Peyer's patch (tissue), 4 donors: ENCODE data around the gene FAM180A. TPM values are rescaled to one million over a fixed set of nuclear protein-coding genes. Genes with fewer than 3 reads are reported as not detected.

Experiments
- DNase-seq, 3 donors: peaks; one replicate each; pipeline ENCODE4 v3.0.0-alpha.2; 2017 to 2019
- H3K27ac ChIP-seq, 4 donors: fragments of 200-600 bp; sonication (generic); one replicate each; pipeline ENCODE4 v1.5.1; 2016 to 2019
- H3K27me3 ChIP-seq, 2 donors: fragments of 200-600 bp; sonication (generic); one replicate each; pipeline ENCODE4 v1.5.1; 2019
- H3K36me3 ChIP-seq, 3 donors: fragments of 200-600 bp; sonication (generic); one replicate each; pipeline ENCODE4 v1.5.1; 2016 to 2019
- H3K4me1 ChIP-seq, 4 donors: fragments of 200-600 bp; sonication (generic); one replicate each; pipeline ENCODE4 v1.5.1; 2016 to 2019
- H3K4me3 ChIP-seq, 4 donors: fragments of 200-600 bp; sonication (generic); 1 replicate in 3 of 4; 2 replicates in 1 of 4; pipeline ENCODE4 v1.5.1; 2016 to 2019; ENCODE audit warnings: mild to moderate bottlenecking in 1 of 4
- H3K9me3 ChIP-seq, 4 donors: fragments of 200-600 bp; sonication (generic); one replicate each; pipeline ENCODE4 v1.5.1; 2016 to 2019; ENCODE audit warnings: mild to moderate bottlenecking in 1 of 4
- CTCF ChIP-seq, 6 experiments: fragments of 450-650 bp in 4 of 6; fragments of 200-600 bp in 2 of 6; sonication (generic) in 1 of 6; IDR thresholded peaks; one replicate each; pipeline ENCODE4 v1.5.1; 2017 to 2019; ENCODE audit warnings: antibody characterized with exemption in 6 of 6, mild to moderate bottlenecking in 3 of 6, moderate library complexity in 1 of 6
- POLR2A ChIP-seq, 2 donors: fragments of 450-650 bp; IDR thresholded peaks; one replicate each; pipeline ENCODE4 v1.5.1; 2017; ENCODE audit warnings: antibody characterized with exemption in 2 of 2, mild to moderate bottlenecking in 2 of 2, moderate library complexity in 2 of 2
- total RNA-seq, 4 donors: library from RNA; depleted of rRNA; stranded (reverse); fragments of >200 nt; gene quantifications; one replicate each; pipeline ENCODE4 v1.1.0, GENCODE V29; 2016

FAM180A gene
- total RNA-seq, 4 donors from 2014 or later = 3.3 to 4.4 TPM; not detected in 2

- Histone ChIP-seq H3K27me3 (no peaks in the 10 kb centered on the region), H3K27ac (no peak overlapping the region), H3K36me3 (peaks cover 0 to 3% (median 0%) of the 10 kb centered on the region in 3 donors), H3K4me3 (no peak overlapping the region), H3K9me3 (no peaks in the 10 kb centered on the region), H3K4me1 (no peaks in the 10 kb centered on the region)
- no peak for DNase-seq
- TF ChIP-seq POLR2A (IDR thresholded peaks at IDR 0.05) (no peak), CTCF (IDR thresholded peaks at IDR 0.05) (no peak)
Observed at GRCh38 chr7:135692055-135692454, 56.6 kb downstream of the FAM180A start.

- no peak overlapping the region for H3K4me3 ChIP-seq
- peaks cover 0 to 3% (median 0%) of the 10 kb centered on the region in 3 donors for H3K36me3 ChIP-seq
- H3K4me1 ChIP-seq = no peaks in the 10 kb centered on the region
- no peaks in the 10 kb centered on the region for H3K27me3 ChIP-seq
- H3K27ac ChIP-seq = no peak overlapping the region
- DNase-seq = no peak
- no peaks in the 10 kb centered on the region for H3K9me3 ChIP-seq
- no peak for TF ChIP-seq CTCF (IDR thresholded peaks at IDR 0.05)
- no peak for TF ChIP-seq POLR2A (IDR thresholded peaks at IDR 0.05)
Observed at GRCh38 chr7:135690566-135690965, 58.0 kb downstream of the FAM180A start.

GRCh38 chr7:135687466-135687865, 61.1 kb downstream of the FAM180A start:
- Histone ChIP-seq H3K27me3 (no peaks in the 10 kb centered on the region), H3K27ac (no peak overlapping the region), H3K36me3 (peaks cover 0 to 3% (median 0%) of the 10 kb centered on the region in 3 donors), H3K4me1 (no peaks in the 10 kb centered on the region), H3K9me3 (no peaks in the 10 kb centered on the region), H3K4me3 (no peak overlapping the region)
- TF ChIP-seq POLR2A (IDR thresholded peaks at IDR 0.05) = no peak
- TF ChIP-seq CTCF (IDR thresholded peaks at IDR 0.05) = no peak
- no peak for DNase-seq

GRCh38 chr7:135685306-135686084, 63.1 kb downstream of the FAM180A start:
- no peak for DNase-seq
- Histone ChIP-seq H3K4me1 (no peaks in the 10 kb centered on the region), H3K9me3 (no peaks in the 10 kb centered on the region), H3K4me3 (no peak overlapping the region), H3K27me3 (no peaks in the 10 kb centered on the region), H3K36me3 (peaks cover 0 to 5% (median 0%) of the 10 kb centered on the region in 3 donors), H3K27ac (no peak overlapping the region)
- TF ChIP-seq POLR2A (IDR thresholded peaks at IDR 0.05) (no peak), CTCF (IDR thresholded peaks at IDR 0.05) (no peak)

- Histone ChIP-seq H3K27me3 (no peaks in the 10 kb centered on the region), H3K36me3 (peaks cover 0 to 5% (median 0%) of the 10 kb centered on the region in 3 donors), H3K27ac (no peak overlapping the region), H3K4me3 (no peak overlapping the region), H3K4me1 (no peaks in the 10 kb centered on the region), H3K9me3 (no peaks in the 10 kb centered on the region)
- DNase-seq = no peak
- TF ChIP-seq CTCF (IDR thresholded peaks at IDR 0.05) (no peak), POLR2A (IDR thresholded peaks at IDR 0.05) (no peak)
Observed at GRCh38 chr7:135684699-135685098, 63.9 kb downstream of the FAM180A start.
